GM21423 (cell line): ENCODE results near the gene ELP1.
"Not testable (repeated sequence)": the region's sequence is repeated elsewhere in the genome, so short reads cannot be mapped to it uniquely, and the experiment has no call there.

Experiments
- ATAC-seq: cut with Tn5 transposase; IDR thresholded peaks from one replicate; pipeline ENCODE4 v1.9.1; 2021; ENCODE audit warnings: mild to moderate bottlenecking, moderate library complexity; ENCODE audit not compliant: unreplicated experiment

Gene ELP1

GRCh38 chr9:108933718-108934322 lies at the start of gene ELP1:
ELP1 (minus strand) TSS chr9:108934124; CDS start chr9:108931146, 2,978 bp downstream.
- ATAC-seq: peak; percentile 85

GRCh38 chr9:108980893-108981292 lies 47.0 kb upstream of the ELP1 start:
- no peak for ATAC-seq

GRCh38 chr9:108978205-108978604 lies 44.3 kb upstream of the ELP1 start:
- no peak for ATAC-seq

- no peak for ATAC-seq
Measured at GRCh38 chr9:108973895-108974294, 40.0 kb upstream of the ELP1 start.

DNA sequence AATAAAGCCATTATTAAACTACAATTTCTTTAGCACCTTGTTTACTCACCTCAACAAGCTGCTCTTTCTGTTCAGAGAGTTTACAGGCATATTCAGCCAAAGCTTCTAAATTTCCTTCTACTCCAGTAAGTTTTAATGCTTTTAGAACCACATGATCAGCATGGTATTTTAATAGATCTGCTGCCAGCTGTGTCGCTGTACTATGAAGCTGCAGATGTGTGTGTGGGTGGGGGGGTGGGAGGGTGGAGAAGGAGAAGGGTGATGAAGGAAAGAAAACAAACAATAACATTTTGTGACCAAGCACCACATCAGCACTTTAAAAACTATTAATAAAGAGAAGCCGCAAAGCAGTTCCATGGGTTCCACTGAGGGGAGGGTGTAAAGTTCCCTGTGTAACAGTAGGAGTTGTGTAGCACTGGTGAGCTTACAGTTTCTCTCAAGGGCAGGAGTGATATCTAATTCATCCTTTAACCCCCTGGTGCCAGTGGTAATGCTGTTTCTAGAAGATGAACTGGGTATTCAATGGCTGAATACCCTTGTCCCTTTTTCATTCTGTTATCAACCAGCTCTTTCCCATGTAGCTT lies 38.8 kb upstream of the ELP1 start:
- no peak for ATAC-seq

DNA sequence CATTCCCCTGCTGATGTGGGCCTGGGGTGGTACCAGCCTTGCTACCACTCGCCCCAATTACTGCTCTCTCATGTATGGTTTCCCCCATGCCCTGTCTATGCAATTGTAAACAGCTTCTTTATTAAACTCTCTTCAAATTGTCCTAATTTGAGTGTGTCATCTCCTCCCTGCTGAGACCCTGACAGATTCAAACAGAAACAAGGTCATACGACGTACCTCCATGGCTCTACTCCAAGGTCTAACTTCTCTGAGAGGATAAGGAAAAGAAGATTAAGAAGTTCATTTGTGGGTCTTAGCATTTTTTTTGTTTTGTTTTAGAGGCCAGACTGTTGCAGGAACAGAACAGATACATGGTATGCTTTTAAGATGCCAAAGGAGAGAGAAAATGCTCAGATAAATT lies 38.3 kb upstream of the ELP1 start:
- no peak for ATAC-seq

DNA sequence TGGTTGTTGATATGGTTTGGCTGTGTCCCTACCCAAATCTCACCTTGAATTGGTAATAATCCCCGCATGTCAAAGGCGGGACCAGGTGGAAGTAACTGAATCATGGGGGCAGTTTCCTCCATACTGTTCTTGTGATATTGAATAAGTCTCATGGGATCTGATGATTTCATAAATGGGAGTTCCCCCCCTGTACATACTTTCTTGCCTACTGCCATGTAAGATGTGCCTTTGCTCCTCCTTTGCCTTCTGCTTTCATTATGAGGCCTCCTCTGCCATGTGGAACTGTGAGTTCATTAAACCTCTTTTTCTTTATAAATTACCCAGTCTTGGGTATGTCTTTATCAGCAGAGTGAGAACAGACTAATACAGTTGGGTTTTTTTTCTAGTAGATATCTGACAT lies 37.5 kb upstream of the ELP1 start:
- ATAC-seq: not testable (repeated sequence)

- ATAC-seq: no peak
Measured at GRCh38 chr9:108967916-108968315, 34.0 kb upstream of the ELP1 start.

DNA sequence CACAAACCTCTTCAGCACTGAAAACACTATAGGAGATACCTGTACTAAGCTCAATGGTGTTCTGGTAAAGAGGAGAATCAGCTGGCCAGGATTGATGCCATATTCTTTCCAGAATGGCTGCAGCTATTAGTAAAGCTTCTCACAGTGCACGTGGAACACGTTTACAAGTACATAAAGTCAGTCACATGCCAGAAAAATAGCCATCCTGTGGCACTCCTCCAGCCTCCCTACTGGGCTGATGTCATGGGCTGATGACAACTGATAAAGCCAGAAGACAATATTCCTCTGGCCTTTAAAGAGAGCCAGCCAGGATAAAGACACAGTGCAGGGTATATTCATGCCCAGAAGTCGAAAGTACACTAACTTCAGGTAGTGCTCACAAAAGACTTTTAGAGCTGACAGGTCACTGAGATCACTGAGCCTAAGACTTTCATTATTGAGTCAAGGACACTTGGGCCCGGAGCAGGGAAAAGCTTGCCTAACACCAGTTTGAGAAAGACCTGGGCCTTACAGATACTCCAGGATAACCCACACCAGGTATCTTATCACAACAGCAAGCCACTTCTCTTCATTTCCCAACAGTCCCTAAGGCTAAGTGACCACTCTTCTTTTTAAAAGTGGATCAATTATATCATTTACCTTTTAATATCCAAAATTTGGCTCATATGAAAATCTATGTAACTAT lies 29.7 kb upstream of the ELP1 start:
- no peak for ATAC-seq

DNA sequence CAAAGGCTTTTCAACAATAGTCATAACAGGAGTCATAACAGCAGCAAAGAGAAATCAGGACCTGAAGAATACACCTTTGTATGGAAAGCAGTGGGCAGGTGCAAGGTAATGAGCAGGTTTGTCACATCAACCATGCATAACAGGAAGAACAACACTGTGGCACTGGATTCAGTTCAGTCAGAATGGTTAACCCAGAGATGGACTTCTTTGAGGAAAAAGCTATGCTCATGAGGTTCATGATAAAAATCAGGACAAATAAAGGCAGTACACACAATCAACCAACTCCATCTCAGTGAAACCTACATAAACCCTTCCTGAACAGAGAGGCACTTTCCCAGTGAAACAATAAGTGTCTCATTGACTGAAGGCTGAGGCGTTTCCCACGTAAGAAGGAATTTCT lies 27.2 kb upstream of the ELP1 start:
- ATAC-seq: no peak

- ATAC-seq: no peak
Measured at GRCh38 chr9:108960331-108960730, 26.4 kb upstream of the ELP1 start.

- ATAC-seq: no peak
Measured at GRCh38 chr9:108956631-108957026, 22.7 kb upstream of the ELP1 start.

GRCh38 chr9:108956022-108956630 lies 22.2 kb upstream of the ELP1 start:
- ATAC-seq: no peak

GRCh38 chr9:108953983-108954574 lies 20.2 kb upstream of the ELP1 start:
- peak; percentile 64 for ATAC-seq

DNA sequence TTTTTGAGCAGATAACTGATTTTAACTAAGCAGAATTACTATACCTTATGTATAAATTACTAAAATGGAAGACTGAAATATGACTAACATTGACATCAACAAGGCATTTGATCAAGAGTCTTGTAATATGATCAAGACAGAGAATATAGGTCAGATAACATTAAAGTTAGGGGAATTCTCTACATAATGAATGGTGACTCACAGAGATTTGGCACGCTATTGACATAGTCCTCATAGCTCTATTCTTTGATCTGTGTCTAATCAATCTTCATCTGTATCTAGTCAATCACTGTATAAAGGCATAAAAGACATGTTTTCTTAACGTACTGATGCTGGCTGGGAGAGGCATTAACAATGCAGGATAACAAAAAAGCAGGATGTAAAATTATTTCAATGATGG lies 17.7 kb upstream of the ELP1 start:
- no peak for ATAC-seq

DNA sequence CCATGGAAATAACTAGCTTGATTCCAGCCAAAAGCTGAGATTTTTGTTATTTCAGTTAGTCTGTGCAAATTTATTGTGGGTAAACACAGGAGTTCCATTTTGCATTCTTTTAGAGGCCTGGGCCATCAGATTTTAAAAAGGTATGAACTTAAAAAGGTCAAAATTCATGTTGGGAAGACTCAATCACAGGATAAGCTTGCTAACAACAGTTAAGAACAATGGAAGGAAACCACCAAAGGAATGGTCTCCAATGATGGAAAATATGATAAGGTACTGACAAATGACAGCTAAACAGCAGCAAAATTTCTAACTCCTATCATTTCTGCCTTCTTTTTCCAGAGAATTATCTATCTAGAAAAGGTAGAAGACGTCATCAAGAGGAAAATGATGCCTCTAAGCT lies 16.2 kb upstream of the ELP1 start:
- no peak for ATAC-seq

DNA sequence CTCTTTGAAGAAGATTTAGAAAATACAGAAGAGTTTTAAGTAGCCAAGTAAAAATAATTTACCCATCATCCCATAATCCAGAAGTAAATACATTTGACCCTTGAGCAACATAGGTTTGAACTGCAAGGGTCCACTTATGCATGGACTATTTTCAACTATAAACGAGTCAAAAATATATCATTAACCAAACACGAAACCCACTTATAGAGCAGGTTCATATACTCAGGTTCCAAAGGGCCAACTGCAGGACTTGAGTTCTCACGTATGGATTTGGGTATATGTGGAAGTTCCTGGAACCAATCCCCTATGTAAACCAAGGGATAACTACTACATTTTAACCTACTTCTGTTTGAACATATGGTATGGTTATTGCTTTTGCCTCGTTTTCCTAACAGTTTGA lies 6.1 kb upstream of the ELP1 start:
- ATAC-seq: no peak

DNA sequence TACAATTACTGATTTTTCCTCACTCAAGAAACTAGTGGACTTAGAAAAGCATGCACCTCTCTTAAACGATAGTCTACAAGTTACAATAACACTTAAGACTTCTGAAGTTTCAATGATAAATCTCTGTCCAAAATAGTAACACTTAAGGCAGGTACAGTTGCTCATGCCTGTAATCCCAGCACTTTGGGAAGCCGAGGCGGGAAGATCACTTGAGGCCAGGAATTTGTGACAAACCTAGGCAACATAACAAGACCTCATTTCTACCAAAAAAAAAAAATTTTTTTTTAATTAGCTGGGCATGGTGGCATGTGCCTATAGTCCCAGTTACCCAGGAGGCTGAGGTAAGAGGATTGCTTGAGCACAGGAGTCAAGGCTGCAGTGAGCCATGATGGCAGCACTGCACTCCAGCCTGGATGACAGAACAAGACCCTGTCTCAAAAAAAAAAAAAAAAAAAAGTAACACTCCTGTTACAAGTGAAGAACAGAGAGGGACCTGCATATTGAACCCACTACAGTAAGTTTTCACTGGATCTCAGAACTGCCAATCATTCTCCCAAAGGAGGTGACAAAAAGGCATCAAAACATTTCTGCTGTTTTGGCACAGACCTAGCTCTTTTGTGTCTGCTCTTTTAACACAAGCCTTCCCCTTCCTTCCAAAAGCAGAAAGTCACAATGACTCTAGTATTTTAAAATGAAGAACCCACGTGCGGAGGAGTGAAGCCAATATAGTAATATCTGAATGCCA lies 3.8 kb upstream of the ELP1 start:
- ATAC-seq: no peak

DNA sequence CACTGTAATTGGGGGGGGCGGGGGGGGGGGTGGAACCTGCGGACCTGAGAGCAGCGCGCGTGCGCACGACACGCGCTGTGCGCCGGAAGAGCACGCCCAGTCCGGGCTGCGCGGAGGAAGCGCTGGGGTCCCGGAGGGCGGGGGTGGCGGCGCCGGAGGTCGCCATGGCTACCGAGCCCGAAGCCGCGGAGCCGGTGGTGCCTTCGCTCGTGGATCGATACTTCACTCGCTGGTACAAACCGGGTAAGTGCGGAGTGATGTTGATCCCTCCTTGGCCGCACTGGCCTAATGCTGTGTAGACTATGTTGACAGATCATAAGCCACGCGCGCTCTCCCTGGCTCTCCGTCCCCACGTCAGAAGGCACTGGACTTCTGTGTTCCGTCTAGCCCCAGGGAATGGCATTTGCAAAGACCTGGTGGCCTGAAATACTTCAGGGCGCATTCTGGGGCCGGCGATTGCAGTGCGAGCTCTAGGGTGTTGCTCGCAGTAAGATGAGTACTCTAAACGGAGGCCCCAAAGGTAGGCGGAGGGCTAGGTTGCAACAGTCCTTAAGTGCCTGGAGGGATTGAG lies 484 bp upstream of the ELP1 start, which contains the start of gene ABITRAM:
ABITRAM (plus strand) TSS at position 78 of the 571 bp plus-strand sequence; CDS start at position 165, 87 bp downstream.
- ATAC-seq: peak; percentile 79

GRCh38 chr9:108933231-108933717 lies 650 bp downstream of the ELP1 start:
- ATAC-seq: no peak
